HUES48 (cell line): ENCODE measurements around the gene MEGF11.

ENCODE experiments used
- H3K27ac ChIP-seq: one replicate; pipeline ENCODE4 v1.7.0; 2013; ENCODE audit warnings: low read depth, low read length, inconsistent platforms
- H3K27me3 ChIP-seq: 2 replicates; pipeline ENCODE4 v1.6.1; 2013; ENCODE audit warnings: mild to moderate bottlenecking, low read length; ENCODE audit not compliant: control insufficient read depth, insufficient read depth
- H3K36me3 ChIP-seq: 2 replicates; pipeline ENCODE4 v1.6.1; 2013; ENCODE audit warnings: low read length; ENCODE audit not compliant: control insufficient read depth, insufficient read depth
- H3K4me1 ChIP-seq: 2 replicates; pipeline ENCODE4 v1.6.1; 2013; ENCODE audit warnings: mild to moderate bottlenecking, low read length; ENCODE audit not compliant: control insufficient read depth, insufficient read depth
- H3K4me3 ChIP-seq: 2 replicates; pipeline ENCODE4 v1.5.1; 2013; ENCODE audit warnings: mild to moderate bottlenecking, low read depth, low read length
- H3K9ac ChIP-seq: 2 replicates; pipeline ENCODE4 v1.6.1; 2013; ENCODE audit warnings: mild to moderate bottlenecking, low read depth, low read length, moderate library complexity
- H3K9me3 ChIP-seq: 2 replicates; pipeline ENCODE4 v1.6.1; 2013; ENCODE audit warnings: low read length; ENCODE audit not compliant: control insufficient read depth, insufficient read depth

MEGF11 gene

GRCh38 chr15:66290518-66290917 is 37.0 kb upstream of the MEGF11 start:
- Histone ChIP-seq H3K9ac (no peak overlapping the region), H3K9me3 (no peaks in the 10 kb centered on the region), H3K4me3 (no peak overlapping the region), H3K27ac (no peak overlapping the region), H3K27me3 (no peaks in the 10 kb centered on the region), H3K36me3 (no peaks in the 10 kb centered on the region), H3K4me1 (peaks cover 17% of the 10 kb centered on the region)

DNA sequence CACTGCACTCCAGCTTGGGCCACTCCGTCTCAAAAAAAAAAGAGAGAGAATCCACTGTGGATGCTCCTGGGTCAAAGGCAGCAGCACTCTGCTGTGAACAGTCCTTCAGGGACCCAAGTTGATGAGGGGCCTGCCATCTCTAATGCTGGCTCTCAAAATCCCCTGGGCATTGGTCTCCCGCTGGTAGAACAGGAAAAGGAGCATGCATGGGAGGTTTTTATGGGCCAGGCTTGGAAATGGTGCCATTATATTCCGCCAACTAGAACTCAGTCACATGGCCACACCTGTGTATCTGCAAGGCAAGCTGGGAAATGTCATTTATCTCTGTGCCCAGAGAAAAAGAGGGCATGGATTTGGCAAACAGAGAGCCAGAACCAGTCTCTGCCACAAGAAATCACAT is 36.5 kb upstream of the MEGF11 start:
- Histone ChIP-seq H3K9ac (no peak overlapping the region), H3K36me3 (no peaks in the 10 kb centered on the region), H3K9me3 (no peaks in the 10 kb centered on the region), H3K27ac (no peak overlapping the region), H3K27me3 (no peaks in the 10 kb centered on the region), H3K4me3 (no peak overlapping the region), H3K4me1 (peaks cover 12% of the 10 kb centered on the region)

- Histone ChIP-seq H3K9ac (no peak overlapping the region), H3K36me3 (no peaks in the 10 kb centered on the region), H3K27ac (no peak overlapping the region), H3K4me3 (no peak overlapping the region), H3K9me3 (no peaks in the 10 kb centered on the region), H3K4me1 (no peaks in the 10 kb centered on the region), H3K27me3 (no peaks in the 10 kb centered on the region)
Observed at GRCh38 chr15:66288551-66289185, 35.1 kb upstream of the MEGF11 start.

DNA sequence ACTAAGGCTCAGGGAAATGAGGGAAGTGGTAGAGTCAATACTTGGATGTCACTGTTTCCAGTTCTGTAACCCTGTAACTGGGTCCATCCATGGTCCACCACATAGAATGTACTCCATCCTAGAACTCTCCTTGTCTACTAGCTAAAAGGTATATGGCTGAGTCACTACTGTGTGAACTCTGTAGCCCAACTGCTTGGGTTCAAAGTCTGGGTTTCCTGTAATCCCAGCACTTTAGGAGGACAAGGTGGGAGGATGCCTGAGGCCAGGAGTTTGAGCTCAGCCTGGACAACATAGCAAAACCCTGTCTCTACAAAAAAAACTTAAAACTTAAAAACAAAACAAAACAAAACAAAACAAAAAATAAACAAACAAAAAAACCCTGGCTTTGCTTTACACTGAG is 34.5 kb upstream of the MEGF11 start:
- Histone ChIP-seq H3K36me3 (no peaks in the 10 kb centered on the region), H3K27ac (no peak overlapping the region), H3K27me3 (no peaks in the 10 kb centered on the region), H3K9me3 (no peaks in the 10 kb centered on the region), H3K4me3 (no peak overlapping the region), H3K4me1 (no peaks in the 10 kb centered on the region), H3K9ac (no peak overlapping the region)

DNA sequence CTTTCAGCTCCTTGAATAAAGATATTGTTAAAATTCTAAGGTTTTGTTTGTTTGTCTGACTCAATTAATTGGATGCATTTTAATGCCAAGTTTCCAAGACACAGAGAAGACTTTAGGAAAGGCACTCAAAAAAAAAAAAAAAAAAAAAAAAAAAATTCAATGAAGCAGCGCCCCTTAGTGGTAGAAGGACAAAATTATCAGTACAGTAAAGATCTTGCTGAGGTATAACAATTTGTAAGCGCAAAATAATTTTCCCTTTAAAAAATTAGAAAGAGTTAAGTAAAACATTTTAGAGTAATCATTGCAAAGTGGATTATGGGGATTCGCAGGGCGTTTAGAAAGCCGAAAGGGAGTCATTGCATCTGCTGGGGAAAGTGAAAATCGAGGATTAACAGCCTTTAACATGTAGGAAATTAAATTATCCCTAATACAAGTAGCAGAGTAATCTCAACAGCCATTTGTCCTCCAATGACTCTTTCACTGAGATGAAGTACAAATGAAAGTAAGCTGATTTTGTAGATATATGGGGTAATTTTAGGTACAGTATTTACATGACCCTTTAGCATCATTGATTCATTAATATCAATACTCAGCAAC is 34.0 kb upstream of the MEGF11 start:
- Histone ChIP-seq H3K9ac (no peak overlapping the region), H3K27me3 (no peaks in the 10 kb centered on the region), H3K27ac (no peak overlapping the region), H3K36me3 (no peaks in the 10 kb centered on the region), H3K9me3 (no peaks in the 10 kb centered on the region), H3K4me1 (no peaks in the 10 kb centered on the region), H3K4me3 (no peak overlapping the region)

DNA sequence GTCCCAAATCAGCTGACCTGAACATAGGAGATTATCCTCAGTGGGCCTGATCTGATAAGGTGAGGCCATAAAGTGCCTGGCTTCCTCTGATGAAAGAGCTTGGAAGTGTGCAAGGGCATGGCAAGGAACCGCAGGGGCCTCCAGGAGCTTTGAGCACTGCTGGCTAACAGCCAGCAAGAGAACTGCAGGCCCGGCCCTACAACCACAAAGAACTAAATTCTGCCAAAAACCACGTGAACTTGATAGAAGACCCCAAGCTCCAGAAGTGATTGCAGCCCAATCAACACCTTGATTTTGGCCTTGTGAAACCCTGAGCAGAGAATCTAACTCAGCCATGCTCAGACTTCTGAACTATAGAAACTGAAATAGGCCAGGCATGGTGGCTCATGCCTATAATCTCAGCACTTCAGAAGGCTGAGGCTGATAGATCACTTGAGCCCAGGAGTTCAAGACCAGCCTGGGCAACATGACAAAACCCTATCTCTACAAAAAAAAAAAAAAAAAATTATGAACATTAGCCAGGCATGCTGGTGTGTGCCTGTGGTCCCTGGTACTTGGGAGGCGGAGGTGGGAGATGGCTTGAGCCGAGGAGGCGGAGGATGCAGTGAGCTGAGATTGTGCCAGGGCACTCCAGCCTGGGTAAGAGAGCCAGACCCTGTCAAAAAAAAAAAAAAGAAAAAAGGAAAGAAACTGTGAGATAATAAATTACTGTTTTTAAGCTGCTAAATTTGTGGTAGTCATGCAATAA is 32.2 kb upstream of the MEGF11 start:
- H3K27ac ChIP-seq, result no peak overlapping the region
- no peak overlapping the region for H3K9ac ChIP-seq
- H3K9me3 ChIP-seq, result no peaks in the 10 kb centered on the region
- H3K36me3 ChIP-seq, result no peaks in the 10 kb centered on the region
- no peaks in the 10 kb centered on the region for H3K27me3 ChIP-seq
- H3K4me3 ChIP-seq, result no peak overlapping the region
- no peaks in the 10 kb centered on the region for H3K4me1 ChIP-seq

GRCh38 chr15:66284271-66284670 is 30.7 kb upstream of the MEGF11 start:
- Histone ChIP-seq H3K4me3 (no peak overlapping the region), H3K9me3 (no peaks in the 10 kb centered on the region), H3K9ac (no peak overlapping the region), H3K27me3 (no peaks in the 10 kb centered on the region), H3K4me1 (no peaks in the 10 kb centered on the region), H3K36me3 (no peaks in the 10 kb centered on the region), H3K27ac (no peak overlapping the region)

DNA sequence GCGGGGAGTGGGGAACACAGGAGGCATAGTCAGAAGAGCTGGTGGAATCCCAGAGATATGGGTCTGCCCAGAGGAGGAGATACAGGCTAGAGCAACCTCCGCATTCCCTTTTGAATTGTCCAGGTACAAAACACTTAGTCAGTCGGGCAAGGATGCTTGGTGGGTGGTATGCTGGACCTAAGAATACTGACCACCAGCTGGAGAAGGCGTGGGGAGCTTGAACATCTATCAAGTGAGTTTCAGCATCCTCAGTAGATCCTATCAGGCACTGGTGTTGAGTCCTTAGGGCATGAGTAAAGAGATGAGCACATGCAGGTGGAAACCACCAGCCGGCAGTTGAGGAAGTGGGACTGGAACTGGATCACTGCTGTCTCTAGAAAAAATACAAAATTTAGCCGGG is 25.1 kb upstream of the MEGF11 start:
- H3K9me3 ChIP-seq, result no peaks in the 10 kb centered on the region; the same call in 1 of the 2 replicates
- no peaks in the 10 kb centered on the region for H3K27me3 ChIP-seq
- no peaks in the 10 kb centered on the region for H3K4me1 ChIP-seq
- H3K9ac ChIP-seq, result no peak overlapping the region
- H3K27ac ChIP-seq, result no peak overlapping the region
- H3K4me3 ChIP-seq, result no peak overlapping the region
- H3K36me3 ChIP-seq, result no peaks in the 10 kb centered on the region

DNA sequence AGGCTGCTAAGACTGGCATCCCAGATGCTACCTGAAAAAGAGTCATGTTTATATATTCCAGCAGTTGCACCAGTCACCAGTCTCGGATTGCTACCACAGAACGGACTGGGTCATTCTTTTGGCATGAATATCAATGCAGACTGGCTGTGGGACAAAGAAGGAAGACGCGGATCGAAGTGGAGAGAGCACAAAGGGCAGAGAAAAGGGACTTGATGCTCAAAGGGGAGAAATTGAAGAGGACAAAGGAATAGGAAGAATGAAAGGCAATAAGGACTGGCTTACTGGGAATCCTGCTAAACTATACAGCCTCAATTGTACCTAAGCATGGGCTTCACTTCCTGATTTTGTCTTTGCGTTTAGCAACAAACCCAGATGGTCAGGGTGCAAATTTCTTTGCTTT is 24.5 kb upstream of the MEGF11 start:
- Histone ChIP-seq H3K9ac (no peak overlapping the region), H3K9me3 (no peaks in the 10 kb centered on the region; the same call in 1 of the 2 replicates), H3K36me3 (no peaks in the 10 kb centered on the region), H3K4me3 (no peak overlapping the region), H3K4me1 (no peaks in the 10 kb centered on the region), H3K27ac (no peak overlapping the region), H3K27me3 (no peaks in the 10 kb centered on the region)

DNA sequence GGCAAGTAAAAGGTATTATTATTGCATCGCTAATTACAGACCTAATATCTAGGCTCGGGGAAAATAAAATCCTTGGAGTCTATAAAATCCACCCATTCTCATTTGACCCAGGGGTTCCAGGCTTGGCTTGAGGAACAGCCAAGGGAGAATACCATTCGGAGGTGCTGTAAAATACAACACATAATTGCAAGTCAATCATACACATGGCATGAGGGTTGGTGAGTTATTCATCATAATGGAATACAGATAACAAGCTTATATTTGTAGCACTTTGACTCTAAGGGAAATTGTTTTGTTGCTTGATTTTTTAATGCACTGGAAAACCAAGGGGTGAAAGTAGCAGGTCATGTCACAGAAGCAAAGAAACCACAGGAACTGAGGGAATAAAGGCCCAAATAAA is 23.0 kb upstream of the MEGF11 start:
- no peak overlapping the region for H3K4me3 ChIP-seq
- H3K9ac ChIP-seq, result no peak overlapping the region
- no peaks in the 10 kb centered on the region for H3K36me3 ChIP-seq
- H3K9me3 ChIP-seq, result no peaks in the 10 kb centered on the region; the same call in 1 of the 2 replicates
- no peaks in the 10 kb centered on the region for H3K27me3 ChIP-seq
- H3K27ac ChIP-seq, result no peak overlapping the region
- peaks cover 1% of the 10 kb centered on the region for H3K4me1 ChIP-seq

GRCh38 chr15:66275352-66275751 is 21.8 kb upstream of the MEGF11 start:
- H3K9ac ChIP-seq, result no peak overlapping the region
- peaks cover 4% of the 10 kb centered on the region for H3K4me1 ChIP-seq
- H3K27me3 ChIP-seq, result no peaks in the 10 kb centered on the region
- no peaks in the 10 kb centered on the region; the same call in 1 of the 2 replicates for H3K9me3 ChIP-seq
- H3K27ac ChIP-seq, result no peak overlapping the region
- no peak overlapping the region for H3K4me3 ChIP-seq
- H3K36me3 ChIP-seq, result no peaks in the 10 kb centered on the region
